ENCODE data around the gene ABCD1.

- TF ChIP-seq CTCF (conservative IDR thresholded peaks at IDR 0.05) (no peak), EZH2 (IDR thresholded peaks at IDR 0.05; ENCODE audit: low read depth) (no peak)
These were observed 58.2 kb downstream of the ABCD1 start for GRCh38 chrX:153782871-153783270.

Measured in PC-9 (cell line).